ENCODE results near the gene USP40.

- TF ChIP-seq CTCF (IDR thresholded peaks at IDR 0.05): no peak
- no peak for TF ChIP-seq POLR2A (IDR thresholded peaks at IDR 0.05)
Measured at GRCh38 chr2:233503481-233503880, 63.1 kb downstream of the USP40 start.

Data from testis (tissue), 2 donors.